ENCODE data around the gene RSPH1.

RSPH1 gene

DNA sequence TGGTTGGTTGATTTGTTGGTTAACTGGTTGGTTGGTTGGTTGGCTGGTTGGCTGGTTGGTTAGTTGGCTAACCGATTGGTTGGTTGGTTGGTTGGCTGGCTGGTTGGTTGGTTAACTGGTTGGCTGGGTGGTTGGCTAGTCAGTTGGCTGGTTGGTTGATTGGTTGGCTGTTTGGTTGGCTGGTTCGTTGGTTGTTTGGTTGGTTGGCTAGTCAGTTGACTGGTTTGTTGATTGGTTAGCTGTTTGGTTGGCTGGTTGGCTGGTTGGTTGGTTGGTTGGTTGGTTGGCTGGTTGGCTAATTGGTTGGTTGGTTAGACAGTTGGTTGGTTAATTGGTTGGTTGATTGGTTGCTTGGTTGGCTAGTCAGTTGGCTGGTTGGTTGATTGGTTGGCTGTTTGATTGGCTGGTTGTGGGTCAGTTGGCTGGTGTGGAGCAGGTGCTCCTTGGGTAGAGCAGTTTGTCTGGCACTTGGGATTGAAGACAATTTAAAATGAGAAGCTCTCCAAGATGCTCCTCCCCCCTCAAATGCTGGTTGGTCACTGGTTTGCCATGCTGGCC is 6.9 kb downstream of the RSPH1 start:
- no peak for TF ChIP-seq CREB1 (IDR thresholded peaks at IDR 0.05; ENCODE audit: low read depth)
- TF ChIP-seq EP300 (IDR thresholded peaks at IDR 0.05; ENCODE audit: borderline replicate concordance): no peak
- no peak for TF ChIP-seq TEAD4 (IDR thresholded peaks at IDR 0.05)

DNA sequence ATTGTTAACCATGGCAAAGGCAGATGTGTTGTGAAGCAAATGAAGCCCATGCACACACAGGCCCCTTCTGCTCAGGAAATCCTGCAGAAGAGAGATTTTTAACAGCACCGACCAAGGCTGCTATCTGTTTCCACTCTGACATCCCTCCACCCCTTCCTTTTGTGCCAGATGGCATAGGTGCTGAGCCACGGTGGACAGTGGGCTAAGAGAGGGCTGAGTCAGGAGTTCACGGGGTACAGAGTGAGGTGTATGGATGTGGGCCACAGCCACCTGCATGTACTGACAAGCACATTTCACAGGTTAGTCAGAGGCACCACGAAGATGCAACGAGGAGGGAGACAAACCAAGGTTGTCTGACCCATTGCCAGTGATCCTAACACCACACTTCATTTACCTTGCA is 9.5 kb downstream of the RSPH1 start:
- TF ChIP-seq, protein P1, sequence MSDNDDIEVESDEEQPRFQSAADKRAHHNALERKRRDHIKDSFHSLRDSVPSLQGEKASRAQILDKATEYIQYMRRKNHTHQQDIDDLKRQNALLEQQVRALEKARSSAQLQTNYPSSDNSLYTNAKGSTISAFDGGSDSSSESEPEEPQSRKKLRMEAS (IDR thresholded peaks at IDR 0.05): no peak
- TF ChIP-seq CREB1 (IDR thresholded peaks at IDR 0.05; ENCODE audit: low read depth) (no peak), EP300 (IDR thresholded peaks at IDR 0.05; ENCODE audit: borderline replicate concordance) (no peak), YY1 (IDR thresholded peaks at IDR 0.05; ENCODE audit: low read depth) (no peak), CEBPB (IDR thresholded peaks at IDR 0.05) (no peak), ZBTB7A (IDR thresholded peaks at IDR 0.05; ENCODE audit: low read depth) (no peak), FOXM1 (IDR thresholded peaks at IDR 0.05; ENCODE audit: borderline replicate concordance, low read depth) (no peak), TAF1 (IDR thresholded peaks at IDR 0.05; ENCODE audit: low read depth) (no peak), TEAD4 (IDR thresholded peaks at IDR 0.05) (no peak), NFIC (IDR thresholded peaks at IDR 0.05) (no peak), RAD21 (IDR thresholded peaks at IDR 0.05; ENCODE audit: low read depth) (no peak)
- TF ChIP-seq, protein P2, sequence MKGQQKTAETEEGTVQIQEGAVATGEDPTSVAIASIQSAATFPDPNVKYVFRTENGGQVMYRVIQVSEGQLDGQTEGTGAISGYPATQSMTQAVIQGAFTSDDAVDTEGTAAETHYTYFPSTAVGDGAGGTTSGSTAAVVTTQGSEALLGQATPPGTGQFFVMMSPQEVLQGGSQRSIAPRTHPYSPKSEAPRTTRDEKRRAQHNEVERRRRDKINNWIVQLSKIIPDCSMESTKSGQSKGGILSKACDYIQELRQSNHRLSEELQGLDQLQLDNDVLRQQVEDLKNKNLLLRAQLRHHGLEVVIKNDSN (IDR thresholded peaks at IDR 0.05): no peak
- TF ChIP-seq, protein P3, sequence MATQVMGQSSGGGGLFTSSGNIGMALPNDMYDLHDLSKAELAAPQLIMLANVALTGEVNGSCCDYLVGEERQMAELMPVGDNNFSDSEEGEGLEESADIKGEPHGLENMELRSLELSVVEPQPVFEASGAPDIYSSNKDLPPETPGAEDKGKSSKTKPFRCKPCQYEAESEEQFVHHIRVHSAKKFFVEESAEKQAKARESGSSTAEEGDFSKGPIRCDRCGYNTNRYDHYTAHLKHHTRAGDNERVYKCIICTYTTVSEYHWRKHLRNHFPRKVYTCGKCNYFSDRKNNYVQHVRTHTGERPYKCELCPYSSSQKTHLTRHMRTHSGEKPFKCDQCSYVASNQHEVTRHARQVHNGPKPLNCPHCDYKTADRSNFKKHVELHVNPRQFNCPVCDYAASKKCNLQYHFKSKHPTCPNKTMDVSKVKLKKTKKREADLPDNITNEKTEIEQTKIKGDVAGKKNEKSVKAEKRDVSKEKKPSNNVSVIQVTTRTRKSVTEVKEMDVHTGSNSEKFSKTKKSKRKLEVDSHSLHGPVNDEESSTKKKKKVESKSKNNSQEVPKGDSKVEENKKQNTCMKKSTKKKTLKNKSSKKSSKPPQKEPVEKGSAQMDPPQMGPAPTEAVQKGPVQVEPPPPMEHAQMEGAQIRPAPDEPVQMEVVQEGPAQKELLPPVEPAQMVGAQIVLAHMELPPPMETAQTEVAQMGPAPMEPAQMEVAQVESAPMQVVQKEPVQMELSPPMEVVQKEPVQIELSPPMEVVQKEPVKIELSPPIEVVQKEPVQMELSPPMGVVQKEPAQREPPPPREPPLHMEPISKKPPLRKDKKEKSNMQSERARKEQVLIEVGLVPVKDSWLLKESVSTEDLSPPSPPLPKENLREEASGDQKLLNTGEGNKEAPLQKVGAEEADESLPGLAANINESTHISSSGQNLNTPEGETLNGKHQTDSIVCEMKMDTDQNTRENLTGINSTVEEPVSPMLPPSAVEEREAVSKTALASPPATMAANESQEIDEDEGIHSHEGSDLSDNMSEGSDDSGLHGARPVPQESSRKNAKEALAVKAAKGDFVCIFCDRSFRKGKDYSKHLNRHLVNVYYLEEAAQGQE (IDR thresholded peaks at IDR 0.05; ENCODE audit: low read depth): no peak

DNA sequence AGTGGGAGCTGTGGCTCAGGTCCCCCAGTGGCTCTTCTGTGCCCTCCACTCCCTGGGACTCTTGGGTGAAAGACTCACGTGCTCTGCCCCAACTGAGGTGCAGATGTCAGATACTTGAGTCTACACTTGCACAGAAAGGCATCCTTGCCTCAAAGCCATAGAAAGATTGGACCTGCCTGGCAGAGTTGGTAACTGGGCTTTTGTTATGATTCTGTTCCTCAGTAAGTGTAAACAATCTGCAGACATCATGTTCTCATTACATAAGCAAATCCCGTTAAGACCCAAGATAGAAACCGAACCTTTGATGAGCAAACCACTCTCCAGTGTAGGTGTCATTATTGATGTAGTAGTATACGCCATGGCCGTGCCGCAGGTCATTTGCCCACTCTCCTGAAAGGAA is 10.0 kb downstream of the RSPH1 start:
- TF ChIP-seq ZBTB7A (IDR thresholded peaks at IDR 0.05; ENCODE audit: low read depth) (no peak), EP300 (IDR thresholded peaks at IDR 0.05; ENCODE audit: borderline replicate concordance) (no peak), TAF1 (IDR thresholded peaks at IDR 0.05; ENCODE audit: low read depth) (no peak), CREB1 (IDR thresholded peaks at IDR 0.05; ENCODE audit: low read depth) (no peak), CEBPB (IDR thresholded peaks at IDR 0.05) (no peak), YY1 (IDR thresholded peaks at IDR 0.05; ENCODE audit: low read depth) (no peak), RAD21 (IDR thresholded peaks at IDR 0.05; ENCODE audit: low read depth) (no peak), EGR1 (IDR thresholded peaks at IDR 0.05) (no peak), NFIC (IDR thresholded peaks at IDR 0.05) (no peak), TEAD4 (IDR thresholded peaks at IDR 0.05) (no peak), FOXM1 (IDR thresholded peaks at IDR 0.05; ENCODE audit: borderline replicate concordance, low read depth) (no peak)
- TF ChIP-seq, protein P1 (IDR thresholded peaks at IDR 0.05): no peak
- TF ChIP-seq, protein P2 (IDR thresholded peaks at IDR 0.05): no peak
- TF ChIP-seq, protein P3 (IDR thresholded peaks at IDR 0.05; ENCODE audit: low read depth): no peak

DNA sequence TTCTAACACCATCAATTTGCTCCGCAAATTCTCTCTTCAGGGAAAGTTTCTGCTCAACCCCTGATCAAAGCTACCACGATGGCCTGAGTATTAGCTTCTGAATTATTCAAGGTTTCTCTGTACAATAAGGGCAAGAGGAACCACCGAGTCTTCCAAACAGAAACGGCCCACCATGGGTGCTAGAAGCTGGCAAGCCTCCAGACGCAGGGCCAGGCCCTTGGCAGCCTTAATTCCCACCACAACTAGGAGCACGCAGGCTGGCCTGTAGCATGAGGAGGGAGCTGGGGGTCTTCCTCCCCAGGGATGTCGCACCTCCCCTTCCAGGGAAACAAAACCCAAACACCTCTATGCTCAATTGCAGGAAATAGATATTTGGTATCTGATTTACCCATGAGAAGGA is 11.1 kb downstream of the RSPH1 start:
- no peak for TF ChIP-seq EP300 (IDR thresholded peaks at IDR 0.05; ENCODE audit: borderline replicate concordance)
- TF ChIP-seq TEAD4 (IDR thresholded peaks at IDR 0.05): no peak
- no peak for TF ChIP-seq YY1 (IDR thresholded peaks at IDR 0.05; ENCODE audit: low read depth)
- no peak for TF ChIP-seq TAF1 (IDR thresholded peaks at IDR 0.05; ENCODE audit: low read depth)
- TF ChIP-seq CREB1 (IDR thresholded peaks at IDR 0.05; ENCODE audit: low read depth): no peak
- no peak for TF ChIP-seq ZBTB7A (IDR thresholded peaks at IDR 0.05; ENCODE audit: low read depth)
- no peak for TF ChIP-seq NFIC (IDR thresholded peaks at IDR 0.05)
- TF ChIP-seq CEBPB (IDR thresholded peaks at IDR 0.05): no peak
- TF ChIP-seq, protein P3 (IDR thresholded peaks at IDR 0.05; ENCODE audit: low read depth): no peak

DNA sequence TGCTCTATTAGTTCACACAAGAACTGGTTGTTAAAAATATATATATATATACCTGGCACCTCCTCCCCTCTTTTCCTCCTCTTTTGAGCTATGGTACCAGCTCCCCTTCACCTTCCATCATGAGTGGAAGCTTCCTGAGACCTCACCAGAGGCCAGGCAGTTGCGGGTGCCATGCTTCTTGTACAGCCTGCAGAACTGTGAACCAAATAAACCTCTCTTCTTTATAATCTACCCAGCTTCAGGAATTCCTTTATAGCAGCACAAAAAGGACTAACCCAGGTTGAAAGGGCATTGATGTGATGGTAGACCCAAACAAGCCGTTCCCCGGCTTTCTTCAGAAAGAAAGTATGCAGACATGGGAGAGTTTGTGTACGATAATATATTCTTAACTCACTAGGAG is 14.9 kb downstream of the RSPH1 start:
- TF ChIP-seq EP300 (IDR thresholded peaks at IDR 0.05; ENCODE audit: borderline replicate concordance): no peak
- TF ChIP-seq CREB1 (IDR thresholded peaks at IDR 0.05; ENCODE audit: low read depth): no peak
- TF ChIP-seq EGR1 (IDR thresholded peaks at IDR 0.05): no peak
- TF ChIP-seq ZBTB7A (IDR thresholded peaks at IDR 0.05; ENCODE audit: low read depth): no peak
